Small intestine (tissue), 7 donors: ENCODE data around the gene TENT4A. TPM values are rescaled to one million over a fixed set of nuclear protein-coding genes. Genes with fewer than 3 reads are reported as not detected.

Experiments used
- DNase-seq, 2 donors: peaks; one replicate each; pipeline versions ENCODE4 v3.0.0 to v3.0.0-alpha.2; 2013
- FAIRE-seq: peaks from 2 replicates; lab custom pipeline; 2012; peaks lifted over from hg19 to GRCh38; lab: Jason Lieb, UNC
- H3K27ac ChIP-seq, 3 donors: one replicate each; pipeline ENCODE4 v1.5.1; 2013; ENCODE audit warnings: low read length in 2 of 3, mild to moderate bottlenecking in 2 of 3, control low read depth in 1 of 3, inconsistent platforms in 1 of 3, low read depth in 1 of 3, moderate library complexity in 1 of 3
- H3K27me3 ChIP-seq, 3 donors: one replicate each; pipeline ENCODE4 v1.6.1; 2013; ENCODE audit warnings: low read length in 3 of 3, inconsistent platforms in 1 of 3; ENCODE audit not compliant: control insufficient read depth in 3 of 3, insufficient read depth in 3 of 3
- H3K36me3 ChIP-seq, 3 donors: one replicate each; pipeline ENCODE4 v1.6.1; 2013; ENCODE audit warnings: low read length in 3 of 3, inconsistent platforms in 1 of 3, low read depth in 1 of 3, mild to moderate bottlenecking in 1 of 3, moderate library complexity in 1 of 3; ENCODE audit not compliant: control insufficient read depth in 3 of 3, insufficient read depth in 2 of 3
- H3K4me1 ChIP-seq, 3 donors: one replicate each; pipeline ENCODE4 v1.6.1; 2013; ENCODE audit warnings: low read length in 2 of 3, inconsistent platforms in 1 of 3, low read depth in 1 of 3, mild to moderate bottlenecking in 1 of 3, moderate library complexity in 1 of 3; ENCODE audit not compliant: control insufficient read depth in 3 of 3, insufficient read depth in 2 of 3
- H3K4me3 ChIP-seq, 3 donors: one replicate each; pipeline ENCODE4 v1.5.1; 2013; ENCODE audit warnings: low read length in 3 of 3, control low read depth in 1 of 3, inconsistent platforms in 1 of 3, low read depth in 1 of 3, mild to moderate bottlenecking in 1 of 3, moderate library complexity in 1 of 3
- H3K9me3 ChIP-seq, 2 donors: one replicate each; pipeline ENCODE4 v1.6.1; 2013; ENCODE audit warnings: low read depth in 1 of 2, low read length in 1 of 2; ENCODE audit not compliant: control insufficient read depth in 2 of 2, insufficient read depth in 1 of 2
- WGBS, 3 donors: extraction: QIAGEN DNeasy Blood & Tissue Kit; methylation state at CpG; one replicate each; pipeline ENCODE4 v1.1.7; 2013; 5-methylcytosine and 5-hydroxymethylcytosine counted together
- polyA plus RNA-seq, 4 donors: library from polyadenylated mRNA; stranded (reverse) in 3 of 4; unstranded in 1 of 4; fragments of 200-250 nt in 3 of 4; fragments of 120-200 nt in 1 of 4; gene quantifications; one replicate each; pipeline versions ENCODE4 v1.2.1 to v1.2.3, GENCODE V29; 2013
- donor health status: healthy with polysubstance abuse.
- donor health status: control.
- donor health status: control.
- donor health status: Bipolar disorder and iron deficiency.
- donor health status: healthy.

Gene TENT4A
- polyA plus RNA-seq, 4 donors: 8.6 to 19.0 (median 11.2) TPM

GRCh38 chr5:6721442-6721841 lies 8.2 kb downstream of the TENT4A start:
- H3K9me3 ChIP-seq: no peaks in the 10 kb centered on the region
- no peak overlapping the region for H3K4me3 ChIP-seq
- 47 to 65% (median 57%) methylated on average over 4 of the region's 4 CpGs for WGBS, 3 donors
- FAIRE-seq (no peak), DNase-seq (no peak)
- no peaks in the 10 kb centered on the region for H3K27me3 ChIP-seq
- H3K27ac ChIP-seq: peak overlapping the region in 1 of 3 donors; percentile 85
- peaks cover 2 to 29% (median 3%) of the 10 kb centered on the region in 3 donors for H3K4me1 ChIP-seq
- H3K36me3 ChIP-seq: peaks cover 2 to 42% (median 4%) of the 10 kb centered on the region in 3 donors

- Histone ChIP-seq H3K36me3 (peaks cover 2 to 43% (median 4%) of the 10 kb centered on the region in 3 donors), H3K27me3 (no peaks in the 10 kb centered on the region), H3K27ac (peak overlapping the region in 1 of 3 donors; percentile 85), H3K9me3 (no peaks in the 10 kb centered on the region), H3K4me1 (peaks cover 0 to 27% (median under 1%) of the 10 kb centered on the region in 3 donors), H3K4me3 (no peak overlapping the region)
- DNase-seq (no peak), FAIRE-seq (no peak)
- 36 to 50% (median 36%) methylated on average over 6 of the region's 6 CpGs for WGBS, 3 donors
Measured at GRCh38 chr5:6722015-6722414, 8.8 kb downstream of the TENT4A start.

- Histone ChIP-seq H3K4me3 (no peak overlapping the region), H3K4me1 (peaks cover 0 to 26% (median 0%) of the 10 kb centered on the region in 3 donors), H3K9me3 (no peaks in the 10 kb centered on the region), H3K27me3 (no peaks in the 10 kb centered on the region), H3K36me3 (peaks cover 2 to 53% (median 4%) of the 10 kb centered on the region in 3 donors), H3K27ac (peak overlapping the region in 1 of 3 donors; percentile 11)
- FAIRE-seq (no peak), DNase-seq (no peak)
- WGBS, 3 donors: 68 to 78% (median 77%) methylated on average over 14 of the region's 14 CpGs
Measured at GRCh38 chr5:6723122-6723815, 10.0 kb downstream of the TENT4A start.

- Histone ChIP-seq H3K27me3 (no peaks in the 10 kb centered on the region), H3K36me3 (peaks cover 2 to 51% (median 4%) of the 10 kb centered on the region in 3 donors), H3K27ac (no peak overlapping the region), H3K9me3 (no peaks in the 10 kb centered on the region), H3K4me3 (no peak overlapping the region), H3K4me1 (peaks cover 0 to 27% (median 0%) of the 10 kb centered on the region in 3 donors)
- WGBS, 3 donors: 90 to 98% (median 96%) methylated on average over 12 of the region's 12 CpGs
- FAIRE-seq (no peak), DNase-seq (no peak)
Measured at GRCh38 chr5:6723816-6724300, 10.6 kb downstream of the TENT4A start.

GRCh38 chr5:6724321-6724929 lies 11.2 kb downstream of the TENT4A start:
- Histone ChIP-seq H3K4me3 (no peak overlapping the region), H3K27me3 (no peaks in the 10 kb centered on the region), H3K4me1 (peaks cover 0 to 27% (median 0%) of the 10 kb centered on the region in 3 donors), H3K27ac (no peak overlapping the region), H3K36me3 (peaks cover 0 to 49% (median 4%) of the 10 kb centered on the region in 3 donors), H3K9me3 (no peaks in the 10 kb centered on the region)
- no peak for DNase-seq
- WGBS, 3 donors: 86 to 89% (median 88%) methylated on average over 8 of the region's 8 CpGs
- FAIRE-seq: no peak

GRCh38 chr5:6725421-6725820 lies 12.2 kb downstream of the TENT4A start:
- Histone ChIP-seq H3K4me3 (no peak overlapping the region), H3K27me3 (no peaks in the 10 kb centered on the region), H3K36me3 (peaks cover 0 to 44% (median 4%) of the 10 kb centered on the region in 3 donors), H3K27ac (no peak overlapping the region), H3K9me3 (no peaks in the 10 kb centered on the region), H3K4me1 (peaks cover 4 to 25% (median 7%) of the 10 kb centered on the region in 3 donors)
- 79 to 87% (median 86%) methylated on average over 4 of the region's 4 CpGs for WGBS, 3 donors
- FAIRE-seq: no peak
- DNase-seq: no peak

GRCh38 chr5:6726006-6726405 lies 12.8 kb downstream of the TENT4A start:
- FAIRE-seq (no peak), DNase-seq (no peak)
- Histone ChIP-seq H3K9me3 (no peaks in the 10 kb centered on the region), H3K27me3 (no peaks in the 10 kb centered on the region), H3K4me3 (no peak overlapping the region), H3K27ac (no peak overlapping the region), H3K36me3 (peaks cover 0 to 42% (median 4%) of the 10 kb centered on the region in 3 donors), H3K4me1 (peaks cover 6 to 21% (median 8%) of the 10 kb centered on the region in 3 donors)
- 85 to 93% (median 90%) methylated on average over 9 of the region's 9 CpGs for WGBS, 3 donors

- WGBS, 3 donors: 96 to 99% (median 98%) methylated on average over 8 of the region's 8 CpGs
- Histone ChIP-seq H3K27ac (no peak overlapping the region), H3K9me3 (no peaks in the 10 kb centered on the region), H3K27me3 (no peaks in the 10 kb centered on the region), H3K4me1 (peaks cover 9 to 21% (median 14%) of the 10 kb centered on the region in 3 donors), H3K4me3 (no peak overlapping the region), H3K36me3 (peaks cover 0 to 37% (median 4%) of the 10 kb centered on the region in 3 donors)
- DNase-seq (no peak), FAIRE-seq (no peak)
Measured at GRCh38 chr5:6727231-6727630, 14.0 kb downstream of the TENT4A start.
